ENCODE data around the gene KRTAP10-7. TPM values are rescaled to one million over a fixed set of nuclear protein-coding genes. Genes with fewer than 3 reads are reported as not detected.
"Not testable (repeated sequence)": the region's sequence is repeated elsewhere in the genome, so short reads cannot be mapped to it uniquely, and the experiment has no call there.

Gene KRTAP10-7
- polyA plus RNA-seq, 1 experiment, result not detected

DNA sequence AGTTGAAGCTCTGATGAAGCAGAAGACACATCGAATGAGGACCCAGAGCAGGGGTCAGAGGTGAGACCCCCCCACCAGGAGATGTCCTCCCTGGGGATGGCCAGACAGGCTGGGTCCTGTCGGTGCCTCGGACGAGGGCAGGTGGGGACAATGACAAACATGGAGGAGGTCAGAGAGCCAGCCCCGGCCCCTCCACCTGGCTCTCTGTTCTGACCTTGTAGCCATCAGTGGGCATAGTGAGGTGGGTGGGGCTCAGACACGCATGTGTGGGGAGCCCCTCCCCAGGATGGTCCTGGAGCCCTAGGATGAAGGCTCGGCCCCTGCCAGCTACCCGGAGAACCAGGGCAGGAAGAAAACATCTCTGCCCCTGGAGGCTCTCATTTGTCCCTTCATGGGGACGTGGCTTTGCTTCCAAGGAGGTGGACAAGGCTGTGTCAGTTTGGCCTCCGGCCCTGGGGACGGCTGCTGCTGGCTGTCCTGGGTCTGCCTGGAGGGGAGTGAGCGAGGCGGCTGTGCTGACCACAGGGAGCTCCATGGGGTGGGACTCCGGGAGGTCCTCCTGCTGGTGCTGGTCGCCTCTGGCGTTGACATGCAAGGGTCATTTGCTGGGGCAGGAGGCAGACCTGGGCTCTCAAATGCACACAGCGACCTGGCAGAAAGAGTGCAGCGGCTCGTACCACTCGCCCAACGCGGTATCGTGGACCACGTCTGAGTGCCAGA is 10.7 kb upstream of the KRTAP10-7 start:
- TF ChIP-seq, protein P1, sequence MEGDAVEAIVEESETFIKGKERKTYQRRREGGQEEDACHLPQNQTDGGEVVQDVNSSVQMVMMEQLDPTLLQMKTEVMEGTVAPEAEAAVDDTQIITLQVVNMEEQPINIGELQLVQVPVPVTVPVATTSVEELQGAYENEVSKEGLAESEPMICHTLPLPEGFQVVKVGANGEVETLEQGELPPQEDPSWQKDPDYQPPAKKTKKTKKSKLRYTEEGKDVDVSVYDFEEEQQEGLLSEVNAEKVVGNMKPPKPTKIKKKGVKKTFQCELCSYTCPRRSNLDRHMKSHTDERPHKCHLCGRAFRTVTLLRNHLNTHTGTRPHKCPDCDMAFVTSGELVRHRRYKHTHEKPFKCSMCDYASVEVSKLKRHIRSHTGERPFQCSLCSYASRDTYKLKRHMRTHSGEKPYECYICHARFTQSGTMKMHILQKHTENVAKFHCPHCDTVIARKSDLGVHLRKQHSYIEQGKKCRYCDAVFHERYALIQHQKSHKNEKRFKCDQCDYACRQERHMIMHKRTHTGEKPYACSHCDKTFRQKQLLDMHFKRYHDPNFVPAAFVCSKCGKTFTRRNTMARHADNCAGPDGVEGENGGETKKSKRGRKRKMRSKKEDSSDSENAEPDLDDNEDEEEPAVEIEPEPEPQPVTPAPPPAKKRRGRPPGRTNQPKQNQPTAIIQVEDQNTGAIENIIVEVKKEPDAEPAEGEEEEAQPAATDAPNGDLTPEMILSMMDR (IDR thresholded peaks at IDR 0.05; ENCODE audit: insufficient read depth, low read depth, low read length), result no peak
- Histone ChIP-seq H3K36me3 (ENCODE audit: control insufficient read depth, insufficient read depth, low read length) (no peaks in the 10 kb centered on the region), H3K4me3 (ENCODE audit: low read depth, low read length) (no peak overlapping the region), H3K27me3 (ENCODE audit: control insufficient read depth, insufficient read depth, low read length) (peaks cover 4% of the 10 kb centered on the region; the same call in 1 of the 2 replicates)
- ChIA-PET CTCF (no interaction called here), POLR2A (no interaction called here)
- no peak for DNase-seq (ENCODE audit: low read depth)

DNA sequence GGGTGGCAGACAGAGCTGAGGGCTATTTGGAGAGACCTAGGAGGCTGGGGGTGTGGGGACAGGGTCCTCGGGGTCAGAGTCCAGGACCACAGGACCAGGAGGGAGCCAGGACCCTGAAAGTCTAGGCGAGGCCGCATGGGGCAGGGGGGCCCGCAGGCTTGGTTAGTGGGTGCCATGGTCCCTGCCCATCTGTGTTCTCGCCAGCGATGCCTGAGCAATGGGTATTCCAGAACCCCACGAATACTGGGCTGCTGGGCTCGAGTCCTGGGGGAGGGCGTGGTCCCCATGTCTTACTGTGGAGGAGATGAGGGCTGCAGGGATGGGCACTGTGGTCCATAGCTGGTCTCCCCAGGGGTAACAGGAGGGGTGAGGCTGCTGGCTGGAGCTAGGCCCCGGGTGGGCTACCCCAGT is 10.1 kb upstream of the KRTAP10-7 start:
- Histone ChIP-seq H3K27me3 (ENCODE audit: control insufficient read depth, insufficient read depth, low read length) (peaks cover 4% of the 10 kb centered on the region; the same call in 1 of the 2 replicates), H3K4me3 (ENCODE audit: low read depth, low read length) (no peak overlapping the region), H3K36me3 (ENCODE audit: control insufficient read depth, insufficient read depth, low read length) (no peaks in the 10 kb centered on the region)
- CTCF ChIA-PET, result no interaction called here
- POLR2A ChIA-PET, result no interaction called here
- DNase-seq (ENCODE audit: low read depth), result no peak
- TF ChIP-seq, protein P1 (IDR thresholded peaks at IDR 0.05; ENCODE audit: insufficient read depth, low read depth, low read length), result no peak

DNA sequence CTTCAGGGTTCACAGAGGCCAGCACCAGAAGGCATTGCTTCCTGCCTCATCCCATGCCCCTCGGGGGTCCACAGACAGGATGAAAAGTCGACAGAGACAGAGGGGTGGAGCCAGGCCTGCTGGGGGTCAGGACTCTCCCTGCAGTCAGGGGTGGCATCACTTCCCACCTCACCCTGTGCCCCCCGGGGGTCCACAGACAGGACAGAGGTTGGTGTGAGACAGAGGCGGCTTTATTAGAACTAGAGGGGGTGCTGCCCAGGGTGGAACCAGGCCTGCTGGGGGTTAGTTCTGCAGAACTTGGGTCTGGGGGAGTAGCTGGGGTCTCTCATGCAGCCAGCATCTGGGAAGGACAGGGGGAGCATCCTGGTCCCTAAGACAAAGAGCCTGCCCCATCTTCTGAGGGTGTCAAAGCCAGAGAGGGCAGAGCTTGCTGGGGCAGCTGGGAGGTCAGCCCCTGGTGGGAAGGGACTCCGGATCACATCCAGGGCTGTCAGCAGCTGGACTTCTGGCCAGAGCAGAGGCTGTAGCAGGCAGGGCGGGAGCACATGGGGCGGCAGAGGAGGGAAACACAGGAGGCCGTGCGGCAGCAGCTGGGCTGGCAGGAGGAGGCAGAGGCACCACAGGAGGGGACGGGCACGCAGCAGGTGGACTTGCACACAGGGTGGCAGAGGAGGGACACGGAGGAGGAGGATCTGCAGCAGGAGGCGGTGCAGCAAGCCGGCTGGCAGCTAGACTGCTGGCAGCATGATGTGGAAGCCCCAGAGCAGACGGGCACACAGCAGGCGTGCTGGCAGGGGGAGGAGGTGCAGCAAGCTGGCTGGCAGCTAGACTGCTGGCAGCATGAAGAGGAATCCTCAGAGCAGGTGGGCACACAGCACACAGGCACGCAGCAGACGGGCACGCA is 9.2 kb upstream of the KRTAP10-7 start:
- DNase-seq (ENCODE audit: low read depth); CTCF ChIA-PET; H3K27me3 ChIP-seq (ENCODE audit: control insufficient read depth, insufficient read depth, low read length); H3K36me3 ChIP-seq (ENCODE audit: control insufficient read depth, insufficient read depth, low read length); POLR2A ChIA-PET; H3K4me3 ChIP-seq (ENCODE audit: low read depth, low read length): not testable (repeated sequence)

DNA sequence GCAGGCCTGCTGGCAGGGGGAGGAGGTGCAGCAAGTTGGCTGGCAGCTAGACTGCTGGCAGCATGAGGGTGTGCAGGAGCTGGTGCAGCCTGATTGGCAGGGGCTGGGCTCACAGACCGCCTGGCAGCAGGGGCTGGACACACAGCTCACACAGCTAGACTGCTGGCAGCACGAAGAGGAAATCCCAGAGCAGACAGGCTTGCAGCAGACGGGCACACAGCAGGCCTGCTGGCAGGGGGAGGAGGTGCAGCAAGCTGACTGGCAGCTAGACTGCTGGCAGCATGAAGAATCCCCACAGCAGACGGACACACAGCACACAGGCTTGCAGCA is 8.6 kb upstream of the KRTAP10-7 start:
- POLR2A ChIA-PET, CTCF ChIA-PET: not testable (repeated sequence)

DNA sequence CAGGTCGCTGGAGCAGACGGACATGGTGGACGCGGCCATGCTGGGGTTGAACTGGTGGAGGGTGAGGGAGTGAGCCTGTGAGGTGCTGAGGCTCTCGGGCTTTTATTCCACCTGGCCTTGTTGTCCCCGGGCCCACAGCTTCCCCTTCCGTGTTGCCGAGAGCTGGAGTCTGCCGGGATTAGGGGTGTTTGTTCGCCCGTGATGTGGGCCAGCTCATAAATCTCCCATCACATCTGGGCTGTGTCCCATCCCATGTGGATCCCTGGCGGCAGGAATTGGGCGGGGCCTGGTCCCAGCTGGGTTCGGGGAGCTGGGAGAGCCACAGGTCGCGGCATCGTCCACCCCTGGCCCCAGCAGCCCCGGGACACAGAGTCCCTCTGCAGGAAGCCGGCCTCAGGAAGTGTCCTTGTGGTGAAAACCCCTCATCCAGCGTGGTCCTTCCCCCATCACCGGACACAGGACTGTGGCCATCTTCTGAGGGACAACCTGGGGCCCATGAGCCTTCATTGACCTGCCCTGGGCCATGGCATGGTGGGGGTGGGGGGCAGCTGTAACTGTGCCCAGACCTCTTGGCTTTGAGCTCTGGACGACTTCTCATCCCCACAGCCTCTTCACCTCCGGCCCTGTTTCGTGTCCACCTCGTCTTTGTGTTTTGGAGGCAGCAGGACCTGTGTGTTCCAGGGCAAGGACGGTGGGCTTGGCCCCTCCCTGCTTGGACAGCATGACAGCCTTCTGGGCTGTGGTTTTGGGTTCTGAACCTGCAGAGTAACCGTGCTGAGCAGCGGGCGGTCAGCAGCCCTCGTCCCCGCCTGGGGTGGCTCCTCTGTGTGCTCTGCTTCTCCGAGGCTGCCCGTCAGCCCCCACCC is 7.7 kb upstream of the KRTAP10-7 start, which contains the start of gene KRTAP10-6:
KRTAP10-6 (minus strand) TSS at position 60 of the 866 bp plus-strand sequence; CDS start at position 39, 21 bp downstream.
- Histone ChIP-seq H3K27me3 (ENCODE audit: control insufficient read depth, insufficient read depth, low read length) (peaks cover 8% of the 10 kb centered on the region), H3K36me3 (ENCODE audit: control insufficient read depth, insufficient read depth, low read length) (no peaks in the 10 kb centered on the region), H3K4me3 (ENCODE audit: low read depth, low read length) (no peak within 1 kb of the TSS)
- ChIA-PET CTCF (no interaction called here), POLR2A (no interaction called here)
- TF ChIP-seq, protein P1 (IDR thresholded peaks at IDR 0.05; ENCODE audit: insufficient read depth, low read depth, low read length), result no peak
- DNase-seq (ENCODE audit: low read depth), result no peak

More for the DNA sequence above, 8.6 kb upstream of the KRTAP10-7 start:
- DNase-seq (ENCODE audit: low read depth); H3K27me3 ChIP-seq (ENCODE audit: control insufficient read depth, insufficient read depth, low read length); H3K36me3 ChIP-seq (ENCODE audit: control insufficient read depth, insufficient read depth, low read length); H3K4me3 ChIP-seq (ENCODE audit: low read depth, low read length): not testable (repeated sequence)
